ENCODE results near the gene VSIG10L2.

- TF ChIP-seq CTCF (IDR thresholded peaks at IDR 0.05): no peak
- no peak for TF ChIP-seq POLR2A (IDR thresholded peaks at IDR 0.05)
Observed at GRCh38 chr11:125938418-125938817, 7.4 kb upstream of the VSIG10L2 start.
